ENCODE measurements around the gene NETO2.

DNA sequence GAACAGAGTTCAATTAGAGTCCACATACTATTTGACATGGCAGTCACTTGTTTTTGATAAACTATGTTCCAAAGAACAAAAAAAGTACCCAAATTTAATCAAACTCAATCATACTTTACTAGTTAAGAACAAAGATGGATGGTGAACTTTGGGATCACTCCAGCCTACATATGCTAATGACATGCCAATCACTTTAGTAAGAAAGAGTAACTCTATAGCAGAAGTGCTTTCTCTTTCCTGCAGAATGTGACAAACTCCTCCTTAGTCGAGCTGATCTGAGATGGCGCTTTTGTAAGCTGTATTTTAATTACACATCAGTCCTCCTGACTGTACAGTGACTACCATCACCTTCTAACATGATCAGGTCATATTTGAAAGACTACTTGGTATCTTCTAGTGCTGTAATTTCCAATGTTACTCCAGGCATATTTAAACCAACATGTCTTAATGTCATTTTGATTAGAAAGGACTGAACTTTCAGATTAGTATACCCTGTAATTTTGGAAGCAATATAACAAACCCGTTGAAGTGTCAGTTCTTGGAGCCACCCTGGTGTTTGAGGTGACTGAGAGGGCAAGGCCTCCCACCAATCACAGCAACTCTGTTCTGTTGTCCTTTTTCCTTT is 4.1 kb downstream of the NETO2 start:
- TF ChIP-seq, protein P1, sequence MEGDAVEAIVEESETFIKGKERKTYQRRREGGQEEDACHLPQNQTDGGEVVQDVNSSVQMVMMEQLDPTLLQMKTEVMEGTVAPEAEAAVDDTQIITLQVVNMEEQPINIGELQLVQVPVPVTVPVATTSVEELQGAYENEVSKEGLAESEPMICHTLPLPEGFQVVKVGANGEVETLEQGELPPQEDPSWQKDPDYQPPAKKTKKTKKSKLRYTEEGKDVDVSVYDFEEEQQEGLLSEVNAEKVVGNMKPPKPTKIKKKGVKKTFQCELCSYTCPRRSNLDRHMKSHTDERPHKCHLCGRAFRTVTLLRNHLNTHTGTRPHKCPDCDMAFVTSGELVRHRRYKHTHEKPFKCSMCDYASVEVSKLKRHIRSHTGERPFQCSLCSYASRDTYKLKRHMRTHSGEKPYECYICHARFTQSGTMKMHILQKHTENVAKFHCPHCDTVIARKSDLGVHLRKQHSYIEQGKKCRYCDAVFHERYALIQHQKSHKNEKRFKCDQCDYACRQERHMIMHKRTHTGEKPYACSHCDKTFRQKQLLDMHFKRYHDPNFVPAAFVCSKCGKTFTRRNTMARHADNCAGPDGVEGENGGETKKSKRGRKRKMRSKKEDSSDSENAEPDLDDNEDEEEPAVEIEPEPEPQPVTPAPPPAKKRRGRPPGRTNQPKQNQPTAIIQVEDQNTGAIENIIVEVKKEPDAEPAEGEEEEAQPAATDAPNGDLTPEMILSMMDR (IDR thresholded peaks at IDR 0.05; ENCODE audit: poor library complexity, severe bottlenecking): no peak
- TF ChIP-seq POLR2AphosphoS5 (IDR thresholded peaks at IDR 0.05): no peak
- no peak for TF ChIP-seq EP300 (conservative IDR thresholded peaks at IDR 0.05; ENCODE audit: poor library complexity, severe bottlenecking)
- TF ChIP-seq TAF1 (IDR thresholded peaks at IDR 0.05; ENCODE audit: low read depth): no peak
- TF ChIP-seq EZH2 (IDR thresholded peaks at IDR 0.05; ENCODE audit: borderline replicate concordance, insufficient read depth, low read length, poor library complexity, severe bottlenecking): no peak
- TF ChIP-seq MXI1 (conservative IDR thresholded peaks at IDR 0.05; ENCODE audit: poor library complexity, severe bottlenecking): no peak
- no peak for TF ChIP-seq SMC3 (conservative IDR thresholded peaks at IDR 0.05; ENCODE audit: poor library complexity)
- TF ChIP-seq, protein P2, sequence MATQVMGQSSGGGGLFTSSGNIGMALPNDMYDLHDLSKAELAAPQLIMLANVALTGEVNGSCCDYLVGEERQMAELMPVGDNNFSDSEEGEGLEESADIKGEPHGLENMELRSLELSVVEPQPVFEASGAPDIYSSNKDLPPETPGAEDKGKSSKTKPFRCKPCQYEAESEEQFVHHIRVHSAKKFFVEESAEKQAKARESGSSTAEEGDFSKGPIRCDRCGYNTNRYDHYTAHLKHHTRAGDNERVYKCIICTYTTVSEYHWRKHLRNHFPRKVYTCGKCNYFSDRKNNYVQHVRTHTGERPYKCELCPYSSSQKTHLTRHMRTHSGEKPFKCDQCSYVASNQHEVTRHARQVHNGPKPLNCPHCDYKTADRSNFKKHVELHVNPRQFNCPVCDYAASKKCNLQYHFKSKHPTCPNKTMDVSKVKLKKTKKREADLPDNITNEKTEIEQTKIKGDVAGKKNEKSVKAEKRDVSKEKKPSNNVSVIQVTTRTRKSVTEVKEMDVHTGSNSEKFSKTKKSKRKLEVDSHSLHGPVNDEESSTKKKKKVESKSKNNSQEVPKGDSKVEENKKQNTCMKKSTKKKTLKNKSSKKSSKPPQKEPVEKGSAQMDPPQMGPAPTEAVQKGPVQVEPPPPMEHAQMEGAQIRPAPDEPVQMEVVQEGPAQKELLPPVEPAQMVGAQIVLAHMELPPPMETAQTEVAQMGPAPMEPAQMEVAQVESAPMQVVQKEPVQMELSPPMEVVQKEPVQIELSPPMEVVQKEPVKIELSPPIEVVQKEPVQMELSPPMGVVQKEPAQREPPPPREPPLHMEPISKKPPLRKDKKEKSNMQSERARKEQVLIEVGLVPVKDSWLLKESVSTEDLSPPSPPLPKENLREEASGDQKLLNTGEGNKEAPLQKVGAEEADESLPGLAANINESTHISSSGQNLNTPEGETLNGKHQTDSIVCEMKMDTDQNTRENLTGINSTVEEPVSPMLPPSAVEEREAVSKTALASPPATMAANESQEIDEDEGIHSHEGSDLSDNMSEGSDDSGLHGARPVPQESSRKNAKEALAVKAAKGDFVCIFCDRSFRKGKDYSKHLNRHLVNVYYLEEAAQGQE (IDR thresholded peaks at IDR 0.05; ENCODE audit: borderline replicate concordance): no peak

Data from neural cell (in vitro differentiated cells).